Measurements from ENCODE around the gene NUP93. TPM values are rescaled to one million over a fixed set of nuclear protein-coding genes. Genes with fewer than 3 reads are reported as not detected.

NUP93 gene
- total and polyA plus RNA-seq, 2 of the 8 experiments (the other 6 are each of a cell fraction or from before 2014, with no cell fraction given) = 147 to 201 TPM

- H2BK120ac ChIP-seq (replicated peaks; ENCODE audit: low read depth, low read length) = no peak overlapping the region
- no peaks in the 10 kb centered on the region for H3K23me2 ChIP-seq (ENCODE audit: low read depth, low read length)
- no peak overlapping the region for H2BK20ac ChIP-seq (ENCODE audit: low read length)
- H3K79me2 ChIP-seq (ENCODE audit: control insufficient read depth in 1 of 2, insufficient read depth in 2 of 2, low read length in 2 of 2) = peaks cover 0 to 5% of the 10 kb centered on the region in 2 experiments; a peak in 1 of 4 replicates
- ChIA-PET POLR2A (ENCODE audit: partially characterized antibody) (no interaction called here), CTCF (ENCODE audit: partially characterized antibody) (no interaction called here)
- H3K4me1 ChIP-seq (replicated peaks in 1 of 4; ENCODE audit: control insufficient read depth in 3 of 4, insufficient read depth in 4 of 4, low read length in 3 of 4) = no peaks in the 10 kb centered on the region
- H3K14ac ChIP-seq (ENCODE audit: insufficient read length) = no peak overlapping the region
- no peak for FAIRE-seq
- 88 to 100% methylated on average over 1 to 4 of the region's 4 CpGs for WGBS, 2 experiments (ENCODE audit: extremely low coverage in 1 of 2, insufficient coverage in 1 of 2, insufficient read length in 1 of 2, insufficient replicate concordance in 2 of 2, low coverage in 1 of 2, low lambda C conversion rate in 2 of 2, missing lambda C conversion rate in 1 of 2)
- no peak overlapping the region for H3K4ac ChIP-seq (replicated peaks; ENCODE audit: insufficient read length, low read depth, low read length)
- H3K56ac ChIP-seq (replicated peaks; ENCODE audit: insufficient read length, low read depth, low read length) = no peak overlapping the region
- H4K5ac ChIP-seq (ENCODE audit: insufficient read length, low read depth, low read length) = no peak overlapping the region
- no peak overlapping the region for H2BK12ac ChIP-seq (ENCODE audit: low read depth, low read length)
- no peak overlapping the region for H3K4me2 ChIP-seq (ENCODE audit: insufficient read depth in 1 of 2, low read depth in 2 of 2, low read length in 2 of 2)
- H2BK5ac ChIP-seq (ENCODE audit: low read depth, low read length) = no peak overlapping the region
- H3K79me1 ChIP-seq (ENCODE audit: low read depth, low read length) = no peaks in the 10 kb centered on the region; the same call in 1 of the 2 replicates
- no peak overlapping the region for H3K18ac ChIP-seq (ENCODE audit: extremely low read depth, low read length)
- peaks cover 2 to 7% (median 5%) of the 10 kb centered on the region in 4 experiments; a peak in 5 of 8 replicates for H3K36me3 ChIP-seq (ENCODE audit: control insufficient read depth in 2 of 4, insufficient read depth in 4 of 4, low read length in 3 of 4)
- H4K20me1 ChIP-seq (replicated peaks in 1 of 2; ENCODE audit: control insufficient read depth in 1 of 2, insufficient read depth in 2 of 2, low read length in 2 of 2) = peaks cover 4 to 5% of the 10 kb centered on the region in 2 experiments
- H3K27ac ChIP-seq (ENCODE audit: low read depth, low read length) = no peak overlapping the region
- no peak overlapping the region for H3K4me3 ChIP-seq (ENCODE audit: extremely low read depth in 1 of 4, insufficient read depth in 2 of 4, low read depth in 3 of 4, low read length in 4 of 4)
- no peak for DNase-seq (ENCODE audit: low read depth in 1 of 2, low spot score in 2 of 2)
- H3K23ac ChIP-seq (ENCODE audit: insufficient read length) = no peak overlapping the region
- H2BK15ac ChIP-seq (ENCODE audit: low read length) = no peak overlapping the region
- no peaks in the 10 kb centered on the region for H3K27me3 ChIP-seq (replicated peaks in 1 of 4; ENCODE audit: control insufficient read depth in 3 of 4, extremely low read depth in 1 of 4, insufficient read depth in 3 of 4, low read length in 3 of 4)
- no peak overlapping the region for H3K9ac ChIP-seq (replicated peaks in 1 of 4; ENCODE audit: extremely low read depth in 1 of 4, low read depth in 3 of 4, low read length in 3 of 4)
- TF ChIP-seq BACH1 (IDR thresholded peaks at IDR 0.05; ENCODE audit: low read length) = no peak
- no peak for TF ChIP-seq POU5F1 (IDR thresholded peaks at IDR 0.05; ENCODE audit: low read depth, low read length)
- no peak for TF ChIP-seq PHF8 (conservative IDR thresholded peaks at IDR 0.05; ENCODE audit: low read depth, low read length)
- TF ChIP-seq SRF (IDR thresholded peaks at IDR 0.05; ENCODE audit: low read depth, low read length) = no peak
- no peak for TF ChIP-seq SIRT6 (IDR thresholded peaks at IDR 0.05; ENCODE audit: low read length)
- TF ChIP-seq CHD2 (IDR thresholded peaks at IDR 0.05; ENCODE audit: low read length) = no peak
- TF ChIP-seq HDAC6 (IDR thresholded peaks at IDR 0.05; ENCODE audit: low read depth, low read length) = no peak
- TF ChIP-seq CTBP2 (IDR thresholded peaks at IDR 0.05; ENCODE audit: borderline replicate concordance, insufficient read depth, insufficient read length, low read length) = no peak
- no peak for TF ChIP-seq RXRA (IDR thresholded peaks at IDR 0.05; ENCODE audit: insufficient read depth, low read depth, low read length)
- TF ChIP-seq TEAD4 (IDR thresholded peaks at IDR 0.05; ENCODE audit: low read depth, low read length) = no peak
- H2AK5ac ChIP-seq (ENCODE audit: low read depth, low read length) = no peak overlapping the region
- no peak overlapping the region for H4K8ac ChIP-seq (ENCODE audit: extremely low read depth, insufficient read depth, low read length)
- H3K9me3 ChIP-seq (ENCODE audit: insufficient read depth in 2 of 2, low read depth in 1 of 2, low read length in 1 of 2) = no peaks in the 10 kb centered on the region
- H4K91ac ChIP-seq (replicated peaks; ENCODE audit: insufficient read length, low read length) = no peak overlapping the region
- no peak overlapping the region for H2AFZ ChIP-seq (ENCODE audit: low read length)
Measured at GRCh38 chr16:56765949-56766348, 36.0 kb downstream of the NUP93 start.

Data from H1 (cell line).